HG03439 (cell line): ENCODE measurements around the gene ZNF467.

ENCODE experiments used
- ATAC-seq: cut with Tn5 transposase; IDR thresholded peaks from one replicate; pipeline ENCODE4 v1.9.1; 2021; ENCODE audit warnings: mild to moderate bottlenecking, moderate library complexity; ENCODE audit not compliant: unreplicated experiment

ZNF467 gene

GRCh38 chr7:149772241-149772955 lies 990 bp downstream of the ZNF467 start:
- no peak for ATAC-seq

DNA sequence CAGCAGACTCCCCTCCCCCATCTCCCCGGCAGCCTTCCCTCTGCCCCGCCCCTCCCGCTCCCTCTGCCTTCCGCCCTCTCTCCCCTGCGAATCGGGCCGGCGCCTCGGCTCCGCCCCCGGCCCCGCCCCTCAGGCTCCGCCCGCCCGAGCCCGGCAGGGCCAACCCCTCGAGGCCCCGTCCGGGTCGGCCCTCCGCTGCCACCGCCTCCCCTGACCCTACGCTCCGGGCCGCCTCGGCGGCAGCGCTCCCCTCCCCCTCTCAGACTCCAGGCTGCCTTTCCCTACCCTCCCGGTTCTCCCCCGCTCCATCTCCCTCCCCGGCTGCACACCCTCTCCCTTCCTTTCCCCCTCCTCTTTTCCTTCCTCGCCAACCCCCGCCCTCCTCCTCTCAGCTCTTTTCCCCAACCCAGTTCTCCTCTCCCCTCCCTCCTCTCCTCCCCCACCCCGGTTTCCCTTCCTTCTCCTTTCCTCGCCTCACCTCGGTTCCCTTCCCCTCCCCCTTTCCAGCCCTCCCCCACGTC lies 1.6 kb downstream of the ZNF467 start:
- ATAC-seq = peak; percentile 88

DNA sequence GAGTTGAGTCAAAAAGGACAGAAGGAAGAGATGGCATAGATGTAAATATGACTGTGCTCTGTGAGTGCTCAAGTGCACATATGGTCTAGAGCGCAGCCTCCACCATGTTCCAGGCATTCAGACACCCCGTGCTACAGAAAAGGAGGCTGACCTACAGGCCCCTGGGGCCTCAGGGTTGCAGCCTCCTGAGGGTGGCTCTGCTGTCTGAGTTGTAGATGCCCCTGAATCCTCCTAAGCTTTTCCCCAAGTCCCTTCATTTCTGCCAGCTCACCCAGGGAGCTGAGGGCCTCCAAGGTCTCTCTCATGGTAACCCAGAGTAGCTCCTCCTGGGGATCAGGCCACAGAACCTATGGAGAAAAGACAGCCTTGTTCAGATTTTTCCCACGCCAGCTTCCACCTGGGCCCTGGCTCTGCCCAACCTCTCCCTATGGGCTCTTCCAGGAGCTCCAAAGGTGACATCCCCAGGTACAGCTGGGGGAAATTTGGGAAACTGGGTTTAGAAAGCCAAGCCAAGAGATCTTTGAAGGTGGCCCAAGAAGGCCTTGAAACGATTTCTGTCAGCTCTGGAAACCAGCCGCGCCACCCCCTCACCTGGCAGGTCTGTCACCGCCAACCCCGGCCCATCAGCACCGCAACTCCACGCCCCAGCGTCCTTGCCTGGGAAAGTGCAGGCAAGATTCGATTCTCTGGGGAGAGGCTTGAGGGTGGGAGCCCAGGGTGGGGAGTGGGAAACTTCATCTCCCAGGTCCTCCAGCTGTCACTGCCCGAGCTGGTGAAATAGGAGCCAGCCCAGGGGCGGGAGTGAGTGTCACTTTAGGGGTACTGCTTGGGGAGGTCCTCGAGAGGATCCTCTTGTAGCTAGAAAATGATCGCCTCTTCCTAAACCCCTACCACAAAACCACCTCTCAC lies 2.4 kb downstream of the ZNF467 start:
- no peak for ATAC-seq

DNA sequence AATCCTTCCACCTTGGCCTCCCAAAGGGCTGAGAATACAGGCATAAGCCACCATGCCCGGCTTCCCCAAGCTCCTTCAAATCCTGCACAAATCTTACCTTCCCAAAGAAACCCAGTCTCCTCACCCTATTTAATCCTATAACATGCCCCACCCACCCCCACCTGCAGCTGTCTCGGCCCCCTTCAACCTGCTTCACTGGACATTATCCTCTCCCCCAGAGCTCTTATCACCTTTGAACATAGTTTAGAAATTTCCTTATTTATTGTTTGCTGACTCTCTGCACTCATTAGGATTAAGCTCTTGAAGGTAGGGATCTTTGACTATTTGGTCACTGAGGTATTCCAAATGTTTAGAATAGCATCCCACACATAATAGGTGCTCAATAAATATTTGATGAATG lies 3.5 kb downstream of the ZNF467 start:
- ATAC-seq = no peak

GRCh38 chr7:149768931-149769330 lies 4.5 kb downstream of the ZNF467 start:
- ATAC-seq = no peak

- ATAC-seq = no peak
Measured at GRCh38 chr7:149767068-149767467, 6.3 kb downstream of the ZNF467 start.

DNA sequence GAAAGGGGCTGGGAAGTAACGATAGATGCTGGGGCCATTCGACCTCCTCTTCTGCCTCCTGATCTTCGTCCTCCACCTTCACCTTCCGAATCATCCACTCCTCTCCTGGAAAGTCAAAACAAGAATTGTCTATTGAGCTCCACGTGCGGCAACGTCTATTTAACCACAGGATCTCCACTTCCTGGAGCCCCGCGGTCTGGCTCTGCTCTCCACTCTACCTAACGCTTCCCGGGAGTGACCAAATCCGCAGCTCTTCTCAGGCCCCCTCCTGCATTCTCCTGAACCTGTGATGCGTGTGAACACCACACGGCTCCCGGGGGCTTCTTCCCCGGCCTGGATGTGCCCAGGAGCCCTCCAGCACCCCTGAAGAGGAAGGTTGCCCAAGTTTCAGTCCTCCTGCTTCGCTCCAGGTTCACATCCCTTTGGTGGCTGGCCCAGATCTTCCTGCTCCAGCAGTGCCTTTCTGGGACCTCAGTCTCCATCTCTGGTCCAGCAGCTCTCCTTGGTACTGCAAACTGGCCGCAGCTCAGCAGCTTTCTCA lies 7.2 kb downstream of the ZNF467 start:
- ATAC-seq = no peak

- ATAC-seq = no peak
Measured at GRCh38 chr7:149765399-149766121, 7.8 kb downstream of the ZNF467 start.

DNA sequence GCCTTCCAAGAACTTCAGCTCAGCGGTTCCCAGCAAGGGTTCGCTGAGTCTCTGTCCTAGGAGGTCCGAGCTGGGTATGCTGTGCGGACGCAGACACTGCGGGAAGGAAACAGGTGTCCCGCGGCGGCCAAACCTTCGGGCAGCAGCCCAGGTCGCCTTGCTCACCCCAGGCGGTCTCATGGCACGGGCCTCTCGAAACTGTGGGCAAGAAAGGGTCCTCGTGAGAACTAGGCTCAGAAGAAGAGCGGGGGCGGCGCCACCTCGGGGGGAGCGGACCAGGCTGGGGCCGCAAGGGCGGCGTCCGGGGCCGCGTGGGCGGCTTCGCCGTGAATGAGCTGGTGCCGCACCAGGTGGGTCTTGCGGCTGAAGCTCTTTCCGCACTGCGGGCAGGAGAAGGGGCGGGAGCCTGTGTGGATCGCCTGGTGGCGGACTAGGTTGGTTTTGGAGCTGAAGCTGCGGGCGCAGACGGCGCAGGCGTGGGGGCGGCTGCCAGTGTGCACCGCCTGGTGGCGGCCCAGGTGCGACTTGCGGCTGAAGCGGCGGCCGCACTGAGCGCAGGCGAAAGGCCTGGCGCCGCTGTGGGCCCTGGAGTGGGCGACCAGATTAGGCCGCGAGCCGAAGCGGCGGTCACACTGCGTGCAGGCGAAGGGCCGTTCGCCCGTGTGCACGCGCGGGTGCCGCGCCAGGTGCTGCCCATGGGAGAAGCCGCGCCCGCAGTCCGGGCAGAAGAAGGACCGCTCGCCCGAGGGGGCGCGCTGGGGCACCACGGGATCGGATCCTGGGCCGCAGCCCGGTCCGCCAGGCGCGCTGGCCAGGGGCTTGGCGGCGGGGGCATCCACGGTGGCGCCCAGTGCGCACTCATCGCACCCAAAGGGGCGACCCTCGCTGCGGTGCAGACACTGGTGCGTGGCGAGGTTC lies 8.6 kb downstream of the ZNF467 start:
- ATAC-seq = no peak

DNA sequence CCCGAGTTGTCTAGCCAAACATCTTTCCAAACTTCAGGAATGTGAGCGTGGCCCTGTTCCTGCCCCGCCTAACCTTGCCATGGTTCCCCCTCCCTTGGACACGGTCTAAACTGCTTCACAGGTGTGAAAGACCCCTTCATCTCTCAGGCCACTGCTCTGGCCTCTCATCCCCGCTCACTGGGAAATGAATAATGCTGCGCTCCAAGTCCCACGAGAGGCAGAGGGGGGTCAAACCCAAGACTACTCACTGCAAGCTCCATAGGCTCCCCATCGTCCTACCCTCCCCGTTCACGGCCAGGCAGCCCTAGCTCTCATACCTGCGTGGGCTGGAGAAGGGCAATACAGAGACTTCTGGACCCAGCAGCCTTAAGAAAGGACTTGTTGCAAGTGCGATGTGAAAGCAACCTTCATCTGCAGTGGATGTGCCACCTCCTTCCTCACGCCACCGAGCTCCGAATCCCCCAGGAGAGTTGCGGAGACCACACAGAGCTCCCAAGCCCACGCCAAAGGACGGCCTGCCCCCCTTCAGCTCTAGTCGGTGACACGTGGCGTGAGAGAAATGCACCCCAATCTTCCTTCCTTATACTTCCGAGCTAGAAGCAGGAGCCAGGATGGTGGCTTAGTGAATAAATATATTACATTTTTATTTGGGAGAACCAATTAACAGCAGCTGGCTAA lies 9.7 kb downstream of the ZNF467 start:
- ATAC-seq = no peak

DNA sequence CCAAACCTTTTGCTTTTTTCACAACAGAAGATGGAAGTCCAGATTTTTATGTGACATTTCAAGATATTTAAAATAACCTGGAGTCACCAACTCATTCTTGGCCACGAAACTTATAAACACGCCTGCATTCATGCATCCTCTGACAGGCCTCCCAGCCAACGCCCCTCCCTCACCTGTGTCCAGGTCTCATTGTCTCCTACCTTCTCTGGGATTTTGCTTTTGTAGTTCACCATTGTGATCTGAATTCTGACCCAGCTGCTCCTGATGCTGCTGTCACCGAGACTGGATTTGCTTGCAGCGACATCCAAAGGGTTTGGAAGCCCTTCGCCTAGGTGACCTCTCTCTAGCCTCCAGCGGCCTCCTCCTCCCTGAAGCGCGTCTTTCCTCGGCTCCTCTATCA lies 10.8 kb downstream of the ZNF467 start:
- ATAC-seq = no peak

GRCh38 chr7:149762089-149762488 lies 11.3 kb downstream of the ZNF467 start:
- no peak for ATAC-seq

- ATAC-seq = no peak
Measured at GRCh38 chr7:149761307-149761706, 12.1 kb downstream of the ZNF467 start.

DNA sequence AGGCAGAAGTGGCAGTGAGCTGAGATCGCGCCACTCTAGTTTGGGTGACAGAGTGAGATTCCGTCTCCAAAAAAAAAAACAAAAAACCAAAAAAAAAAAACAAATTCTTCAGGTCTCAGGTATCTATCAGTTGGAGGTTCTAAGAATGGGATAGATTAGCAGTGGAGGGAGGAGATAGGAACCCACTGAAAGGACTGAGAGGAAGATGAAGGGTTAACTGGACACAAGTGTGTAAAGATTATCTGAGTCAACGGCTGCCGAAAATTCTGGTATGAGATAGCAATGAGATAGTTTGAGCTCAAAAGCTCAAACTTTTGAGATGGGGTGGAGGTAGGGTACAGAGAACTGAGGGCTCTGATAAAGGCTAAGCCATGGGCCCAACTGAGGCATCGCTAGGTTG lies 12.8 kb downstream of the ZNF467 start:
- ATAC-seq = no peak

- ATAC-seq = no peak
Measured at GRCh38 chr7:149759093-149759860, 14.1 kb downstream of the ZNF467 start.

- ATAC-seq = no peak
Measured at GRCh38 chr7:149753375-149754233, 19.8 kb downstream of the ZNF467 start.

DNA sequence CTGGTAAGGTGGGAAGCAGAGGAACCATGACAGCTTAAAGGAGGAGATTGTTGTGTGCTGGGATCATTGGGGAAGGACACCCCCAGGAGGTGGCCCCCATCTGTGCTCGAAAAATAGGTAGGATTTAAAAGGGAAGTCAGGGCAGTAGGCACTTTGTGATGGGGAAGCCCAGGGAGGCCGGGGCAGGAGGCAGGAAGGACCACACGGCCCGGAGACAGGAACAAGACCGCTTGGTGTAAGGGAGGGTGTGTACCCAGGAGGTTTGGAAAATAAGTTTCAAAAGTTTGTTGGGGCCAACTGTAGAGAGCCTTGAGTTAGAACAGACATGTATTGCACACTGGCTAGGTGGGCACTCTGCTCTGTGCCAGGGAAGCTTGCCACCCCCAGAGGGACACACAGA lies 20.7 kb downstream of the ZNF467 start:
- ATAC-seq = no peak
